GM12878 (cell line): ENCODE data around the gene CYTIP. TPM values are rescaled to one million over a fixed set of nuclear protein-coding genes. Genes with fewer than 3 reads are reported as not detected.
A peak's percentile ranks its signal among the peaks of the same experiment; 100 is the strongest.

ENCODE experiments used
- ATF2 ChIP-seq: IDR thresholded peaks from 2 replicates; pipeline ENCODE4 v1.6.1; 2012; ENCODE audit warnings: low read length, inconsistent platforms
- BACH1 ChIP-seq: fragments of 450-650 bp; IDR thresholded peaks from 2 replicates; pipeline ENCODE4 v1.6.1; 2017; ENCODE audit warnings: mild to moderate bottlenecking, borderline replicate concordance
- CREM ChIP-seq: IDR thresholded peaks from 2 replicates; pipeline ENCODE4 v1.6.1; 2014; ENCODE audit warnings: antibody characterized with exemption, low read depth
- JUNB ChIP-seq: IDR thresholded peaks from 2 replicates; pipeline ENCODE4 v1.6.1; 2016; ENCODE audit warnings: antibody characterized with exemption, mild to moderate bottlenecking
- NFIC ChIP-seq: IDR thresholded peaks from 2 replicates; pipeline ENCODE4 v1.6.1; 2012; ENCODE audit warnings: low read depth, mild to moderate bottlenecking, inconsistent platforms, low read length, moderate library complexity
- NR2C1 ChIP-seq: fragments of 450-650 bp; IDR thresholded peaks from 2 replicates; pipeline ENCODE4 v1.6.1; 2017; ENCODE audit warnings: antibody characterized with exemption, mild to moderate bottlenecking, moderate library complexity
- POLR2AphosphoS2 ChIP-seq: IDR thresholded peaks from 2 replicates; pipeline ENCODE4 v1.6.1; 2011; ENCODE audit warnings: low read depth, mild to moderate bottlenecking, low read length, improper control_type of control experiment, moderate library complexity
- RCOR1 ChIP-seq: conservative IDR thresholded peaks from 2 replicates; pipeline ENCODE4 v1.6.1; 2012; ENCODE audit warnings: low read depth, low read length, improper control_type of control experiment
- REST ChIP-seq: IDR thresholded peaks from 2 replicates; pipeline ENCODE4 v1.6.1; 2012; ENCODE audit warnings: mild to moderate bottlenecking, low read depth, low read length
- RUNX3 ChIP-seq: IDR thresholded peaks from 2 replicates; pipeline ENCODE4 v1.6.1; 2012; ENCODE audit warnings: low read length, inconsistent platforms
- SMAD5 ChIP-seq: IDR thresholded peaks from 2 replicates; pipeline ENCODE4 v1.6.1; 2016; ENCODE audit warnings: antibody characterized with exemption, low read depth
- SP1 ChIP-seq: IDR thresholded peaks from one replicate; pipeline ENCODE4 v1.6.1; 2011; ENCODE audit warnings: low read depth, low read length
- ZBTB4 ChIP-seq: fragments of 450-650 bp; formaldehyde crosslinking; IDR thresholded peaks from 2 replicates; pipeline ENCODE4 v1.4.0; 2022; ENCODE audit warnings: mild to moderate bottlenecking, moderate library complexity
- polyA plus RNA-seq, 11 experiments: library from polyadenylated mRNA; depleted of rRNA in 4 of 11; unstranded in 6 of 11; stranded (reverse) in 5 of 11; fragments of >200 nt; fragmentation: Nextera tagmentation in 4 of 11; fragmentation: Illumina TruSeq in 1 of 11; extraction: Ambion mirVana in 4 of 11; extraction: Trizol in 1 of 11; gene quantifications; 1 replicate in 1 of 11; 2 replicates in 10 of 11; pipeline versions ENCODE4 v1.2.1 to v1.2.3, GENCODE V29; 2011 to 2016; ENCODE audit warnings: inconsistent platforms in 2 of 11, missing spikeins in 2 of 11, low read depth in 1 of 11
- total RNA-seq, 4 experiments: library from RNA; depleted of rRNA in 3 of 4; stranded (reverse); fragments of >200 nt in 3 of 4; fragmentation: Illumina TruSeq in 1 of 4; extraction: Trizol in 1 of 4; gene quantifications; 2 replicates each; pipeline versions ENCODE4 v1.2.1 to v1.2.3, GENCODE V29; 2013 to 2021
- TF ChIP-seq, protein P1 (sequence below): fragments of 450-650 bp; IDR thresholded peaks from 2 replicates; pipeline ENCODE4 v1.6.1; 2017; ENCODE audit warnings: mild to moderate bottlenecking, moderate library complexity
- TF ChIP-seq, protein P2 (sequence below): IDR thresholded peaks from 2 replicates; pipeline ENCODE4 v1.6.1; 2011; ENCODE audit warnings: borderline replicate concordance, low read depth, mild to moderate bottlenecking, moderate library complexity, mixed read lengths, low read length; ENCODE audit not compliant: insufficient read depth; ENCODE audit errors: extremely low read length
- TF ChIP-seq, protein P3 (sequence below): IDR thresholded peaks from 2 replicates; pipeline ENCODE4 v1.6.1; 2011; ENCODE audit warnings: mild to moderate bottlenecking, low read depth, low read length, moderate library complexity; ENCODE audit not compliant: insufficient replicate concordance

Gene CYTIP
- total and polyA plus RNA-seq, 10 of the 15 experiments (the other 5 are each of a cell fraction or from before 2014, with no cell fraction given): 55.1 to 178 (median 73.4) TPM

DNA sequence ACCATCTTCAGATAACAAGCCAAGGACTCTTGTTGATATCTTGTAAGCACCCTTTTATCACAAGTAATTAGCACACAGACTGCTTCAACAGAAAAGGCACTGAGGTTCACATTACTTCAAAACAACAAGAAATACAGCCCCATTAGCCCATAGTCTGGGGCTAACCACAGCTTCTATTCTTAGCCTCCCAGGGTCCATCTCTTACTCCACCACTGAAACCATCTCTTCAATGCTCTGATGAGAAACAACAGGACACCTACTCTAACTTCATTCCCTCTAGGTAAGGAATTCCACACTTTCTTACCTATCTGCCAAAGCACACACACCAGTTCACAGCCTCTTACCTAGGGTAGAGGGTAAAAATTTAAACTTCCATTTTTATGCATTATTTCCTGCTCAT is 26.4 kb upstream of the CYTIP start (continued):
- TF ChIP-seq, protein P1, sequence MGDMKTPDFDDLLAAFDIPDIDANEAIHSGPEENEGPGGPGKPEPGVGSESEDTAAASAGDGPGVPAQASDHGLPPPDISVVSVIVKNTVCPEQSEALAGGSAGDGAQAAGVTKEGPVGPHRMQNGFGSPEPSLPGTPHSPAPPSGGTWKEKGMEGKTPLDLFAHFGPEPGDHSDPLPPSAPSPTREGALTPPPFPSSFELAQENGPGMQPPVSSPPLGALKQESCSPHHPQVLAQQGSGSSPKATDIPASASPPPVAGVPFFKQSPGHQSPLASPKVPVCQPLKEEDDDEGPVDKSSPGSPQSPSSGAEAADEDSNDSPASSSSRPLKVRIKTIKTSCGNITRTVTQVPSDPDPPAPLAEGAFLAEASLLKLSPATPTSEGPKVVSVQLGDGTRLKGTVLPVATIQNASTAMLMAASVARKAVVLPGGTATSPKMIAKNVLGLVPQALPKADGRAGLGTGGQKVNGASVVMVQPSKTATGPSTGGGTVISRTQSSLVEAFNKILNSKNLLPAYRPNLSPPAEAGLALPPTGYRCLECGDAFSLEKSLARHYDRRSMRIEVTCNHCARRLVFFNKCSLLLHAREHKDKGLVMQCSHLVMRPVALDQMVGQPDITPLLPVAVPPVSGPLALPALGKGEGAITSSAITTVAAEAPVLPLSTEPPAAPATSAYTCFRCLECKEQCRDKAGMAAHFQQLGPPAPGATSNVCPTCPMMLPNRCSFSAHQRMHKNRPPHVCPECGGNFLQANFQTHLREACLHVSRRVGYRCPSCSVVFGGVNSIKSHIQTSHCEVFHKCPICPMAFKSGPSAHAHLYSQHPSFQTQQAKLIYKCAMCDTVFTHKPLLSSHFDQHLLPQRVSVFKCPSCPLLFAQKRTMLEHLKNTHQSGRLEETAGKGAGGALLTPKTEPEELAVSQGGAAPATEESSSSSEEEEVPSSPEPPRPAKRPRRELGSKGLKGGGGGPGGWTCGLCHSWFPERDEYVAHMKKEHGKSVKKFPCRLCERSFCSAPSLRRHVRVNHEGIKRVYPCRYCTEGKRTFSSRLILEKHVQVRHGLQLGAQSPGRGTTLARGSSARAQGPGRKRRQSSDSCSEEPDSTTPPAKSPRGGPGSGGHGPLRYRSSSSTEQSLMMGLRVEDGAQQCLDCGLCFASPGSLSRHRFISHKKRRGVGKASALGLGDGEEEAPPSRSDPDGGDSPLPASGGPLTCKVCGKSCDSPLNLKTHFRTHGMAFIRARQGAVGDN: peak; percentile 61
- TF ChIP-seq RUNX3 (peak; percentile 99), REST (no peak), ATF2 (peak; percentile 79), CREM (peak; percentile 81), POLR2AphosphoS2 (no peak), ZBTB4 (CRISPR knock-in tag) (no peak), NR2C1 (no peak), SP1 (peak; percentile 35), JUNB (peak; percentile 33; the same call in 1 of the 2 replicates), NFIC (peak; percentile 87), SMAD5 (no peak), BACH1 (0 out of 2 replicates have a peak, but pooled peaks have one; percentile 62), RCOR1 (0 out of 2 replicates have a peak, but pooled peaks have one; percentile 82)
- TF ChIP-seq, protein P2, sequence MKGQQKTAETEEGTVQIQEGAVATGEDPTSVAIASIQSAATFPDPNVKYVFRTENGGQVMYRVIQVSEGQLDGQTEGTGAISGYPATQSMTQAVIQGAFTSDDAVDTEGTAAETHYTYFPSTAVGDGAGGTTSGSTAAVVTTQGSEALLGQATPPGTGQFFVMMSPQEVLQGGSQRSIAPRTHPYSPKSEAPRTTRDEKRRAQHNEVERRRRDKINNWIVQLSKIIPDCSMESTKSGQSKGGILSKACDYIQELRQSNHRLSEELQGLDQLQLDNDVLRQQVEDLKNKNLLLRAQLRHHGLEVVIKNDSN: no peak
- TF ChIP-seq, protein P3, sequence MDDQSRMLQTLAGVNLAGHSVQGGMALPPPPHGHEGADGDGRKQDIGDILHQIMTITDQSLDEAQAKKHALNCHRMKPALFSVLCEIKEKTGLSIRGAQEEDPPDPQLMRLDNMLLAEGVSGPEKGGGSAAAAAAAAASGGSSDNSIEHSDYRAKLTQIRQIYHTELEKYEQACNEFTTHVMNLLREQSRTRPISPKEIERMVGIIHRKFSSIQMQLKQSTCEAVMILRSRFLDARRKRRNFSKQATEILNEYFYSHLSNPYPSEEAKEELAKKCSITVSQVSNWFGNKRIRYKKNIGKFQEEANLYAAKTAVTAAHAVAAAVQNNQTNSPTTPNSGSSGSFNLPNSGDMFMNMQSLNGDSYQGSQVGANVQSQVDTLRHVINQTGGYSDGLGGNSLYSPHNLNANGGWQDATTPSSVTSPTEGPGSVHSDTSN: no peak
